HUES6 (cell line): ENCODE results near the gene ABCF1.

ENCODE experiments used
- H3K27ac ChIP-seq: 2 replicates; pipeline ENCODE4 v1.7.0; 2013; ENCODE audit warnings: low read depth, mild to moderate bottlenecking, low read length, inconsistent platforms
- H3K27me3 ChIP-seq: 2 replicates; pipeline ENCODE4 v1.6.1; 2013; ENCODE audit warnings: low read length; ENCODE audit not compliant: control insufficient read depth, insufficient read depth
- H3K36me3 ChIP-seq: 2 replicates; pipeline ENCODE4 v1.6.1; 2013; ENCODE audit warnings: low read length; ENCODE audit not compliant: control insufficient read depth, insufficient read depth
- H3K4me1 ChIP-seq: 2 replicates; pipeline ENCODE4 v1.6.1; 2013; ENCODE audit warnings: low read length; ENCODE audit not compliant: control insufficient read depth, insufficient read depth
- H3K4me3 ChIP-seq: 2 replicates; pipeline ENCODE4 v1.5.1; 2013; ENCODE audit warnings: low read depth, low read length
- H3K9ac ChIP-seq: one replicate; pipeline ENCODE4 v1.6.1; 2013; ENCODE audit warnings: mild to moderate bottlenecking, low read length
- H3K9me3 ChIP-seq: 2 replicates; pipeline ENCODE4 v1.6.1; 2013; ENCODE audit warnings: low read depth, low read length; ENCODE audit not compliant: control insufficient read depth, insufficient read depth

ABCF1 gene

GRCh38 chr6:30601815-30602641, 30.8 kb downstream of the ABCF1 start:
- Histone ChIP-seq H3K9me3 (no peaks in the 10 kb centered on the region), H3K9ac (no peak overlapping the region), H3K4me3 (no peak overlapping the region), H3K27ac (no peak overlapping the region), H3K36me3 (peaks cover 75% of the 10 kb centered on the region), H3K27me3 (no peaks in the 10 kb centered on the region), H3K4me1 (no peaks in the 10 kb centered on the region)

- Histone ChIP-seq H3K4me1 (no peaks in the 10 kb centered on the region), H3K4me3 (no peak overlapping the region), H3K27ac (no peak overlapping the region), H3K9me3 (no peaks in the 10 kb centered on the region), H3K9ac (no peak overlapping the region), H3K27me3 (no peaks in the 10 kb centered on the region), H3K36me3 (peaks cover 94% of the 10 kb centered on the region)
Observed at GRCh38 chr6:30603961-30604360, 32.7 kb downstream of the ABCF1 start.

- no peak overlapping the region for H3K4me3 ChIP-seq
- H3K27me3 ChIP-seq: no peaks in the 10 kb centered on the region
- H3K27ac ChIP-seq: no peak overlapping the region
- H3K9ac ChIP-seq: no peak overlapping the region
- peaks cover 19% of the 10 kb centered on the region for H3K4me1 ChIP-seq
- H3K36me3 ChIP-seq: peaks cover 79% of the 10 kb centered on the region
- no peaks in the 10 kb centered on the region for H3K9me3 ChIP-seq
Observed at GRCh38 chr6:30610065-30610464, 38.8 kb downstream of the ABCF1 start.

- no peaks in the 10 kb centered on the region for H3K9me3 ChIP-seq
- peaks cover 73% of the 10 kb centered on the region for H3K36me3 ChIP-seq
- H3K27ac ChIP-seq: no peak overlapping the region
Observed at GRCh38 chr6:30611150-30611855, 40.1 kb downstream of the ABCF1 start.

GRCh38 chr6:30611856-30612194, 40.6 kb downstream of the ABCF1 start:
- H3K36me3 ChIP-seq: peaks cover 73% of the 10 kb centered on the region
- H3K27ac ChIP-seq: no peak overlapping the region
- no peak overlapping the region for H3K4me3 ChIP-seq
- H3K9ac ChIP-seq: no peak overlapping the region
- no peaks in the 10 kb centered on the region for H3K27me3 ChIP-seq
- peaks cover 19% of the 10 kb centered on the region for H3K4me1 ChIP-seq
- no peaks in the 10 kb centered on the region for H3K9me3 ChIP-seq

More at GRCh38 chr6:30611150-30611855, 40.1 kb downstream of the ABCF1 start:
- Histone ChIP-seq H3K27me3 (no peaks in the 10 kb centered on the region), H3K4me3 (no peak overlapping the region), H3K4me1 (peaks cover 19% of the 10 kb centered on the region), H3K9ac (no peak overlapping the region)

GRCh38 chr6:30612213-30612612, 41.0 kb downstream of the ABCF1 start:
- Histone ChIP-seq H3K9ac (no peak overlapping the region), H3K4me3 (no peak overlapping the region), H3K27ac (no peak overlapping the region), H3K27me3 (no peaks in the 10 kb centered on the region), H3K9me3 (no peaks in the 10 kb centered on the region), H3K36me3 (peaks cover 71% of the 10 kb centered on the region), H3K4me1 (peaks cover 19% of the 10 kb centered on the region)

GRCh38 chr6:30612687-30613248, 41.5 kb downstream of the ABCF1 start:
- Histone ChIP-seq H3K9me3 (no peaks in the 10 kb centered on the region), H3K27me3 (no peaks in the 10 kb centered on the region), H3K9ac (no peak overlapping the region), H3K36me3 (peaks cover 65% of the 10 kb centered on the region), H3K27ac (no peak overlapping the region), H3K4me3 (no peak overlapping the region), H3K4me1 (peaks cover 19% of the 10 kb centered on the region)

GRCh38 chr6:30613251-30614043, 42.2 kb downstream of the ABCF1 start:
- Histone ChIP-seq H3K27me3 (no peaks in the 10 kb centered on the region), H3K9me3 (no peaks in the 10 kb centered on the region), H3K36me3 (peaks cover 59% of the 10 kb centered on the region), H3K4me1 (peaks cover 21% of the 10 kb centered on the region), H3K27ac (no peak overlapping the region), H3K4me3 (no peak overlapping the region), H3K9ac (no peak overlapping the region)

- Histone ChIP-seq H3K36me3 (peaks cover 52% of the 10 kb centered on the region), H3K27ac (peak overlapping the region; percentile 23; the same call in 1 of the 2 replicates)
Observed at GRCh38 chr6:30614044-30614842, 43.0 kb downstream of the ABCF1 start.

GRCh38 chr6:30614843-30615218, 43.6 kb downstream of the ABCF1 start:
- H3K27me3 ChIP-seq: no peaks in the 10 kb centered on the region
- H3K9ac ChIP-seq: peak overlapping the region; percentile 98
- peaks cover 23% of the 10 kb centered on the region for H3K4me1 ChIP-seq
- peak overlapping the region; percentile 82 for H3K4me3 ChIP-seq
- peak overlapping the region; percentile 96 for H3K27ac ChIP-seq
- no peaks in the 10 kb centered on the region for H3K9me3 ChIP-seq
- H3K36me3 ChIP-seq: peaks cover 52% of the 10 kb centered on the region

More at GRCh38 chr6:30614044-30614842, 43.0 kb downstream of the ABCF1 start:
- H3K27me3 ChIP-seq: no peaks in the 10 kb centered on the region
- peak overlapping the region; percentile 44 for H3K9ac ChIP-seq
- peak overlapping the region; percentile 82 for H3K4me3 ChIP-seq
- H3K9me3 ChIP-seq: no peaks in the 10 kb centered on the region
- H3K4me1 ChIP-seq: peaks cover 23% of the 10 kb centered on the region
